Activated naive CD4-positive, alpha-beta T cell (primary cell): ENCODE data around the gene ACSBG1.

Experiments
- DNase-seq, 4 experiments: peaks; one replicate each; lab custom pipeline; 2025; lab: John Stamatoyannopoulos, UW

ACSBG1 gene, protein sequence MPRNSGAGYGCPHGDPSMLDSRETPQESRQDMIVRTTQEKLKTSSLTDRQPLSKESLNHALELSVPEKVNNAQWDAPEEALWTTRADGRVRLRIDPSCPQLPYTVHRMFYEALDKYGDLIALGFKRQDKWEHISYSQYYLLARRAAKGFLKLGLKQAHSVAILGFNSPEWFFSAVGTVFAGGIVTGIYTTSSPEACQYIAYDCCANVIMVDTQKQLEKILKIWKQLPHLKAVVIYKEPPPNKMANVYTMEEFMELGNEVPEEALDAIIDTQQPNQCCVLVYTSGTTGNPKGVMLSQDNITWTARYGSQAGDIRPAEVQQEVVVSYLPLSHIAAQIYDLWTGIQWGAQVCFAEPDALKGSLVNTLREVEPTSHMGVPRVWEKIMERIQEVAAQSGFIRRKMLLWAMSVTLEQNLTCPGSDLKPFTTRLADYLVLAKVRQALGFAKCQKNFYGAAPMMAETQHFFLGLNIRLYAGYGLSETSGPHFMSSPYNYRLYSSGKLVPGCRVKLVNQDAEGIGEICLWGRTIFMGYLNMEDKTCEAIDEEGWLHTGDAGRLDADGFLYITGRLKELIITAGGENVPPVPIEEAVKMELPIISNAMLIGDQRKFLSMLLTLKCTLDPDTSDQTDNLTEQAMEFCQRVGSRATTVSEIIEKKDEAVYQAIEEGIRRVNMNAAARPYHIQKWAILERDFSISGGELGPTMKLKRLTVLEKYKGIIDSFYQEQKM

DNA sequence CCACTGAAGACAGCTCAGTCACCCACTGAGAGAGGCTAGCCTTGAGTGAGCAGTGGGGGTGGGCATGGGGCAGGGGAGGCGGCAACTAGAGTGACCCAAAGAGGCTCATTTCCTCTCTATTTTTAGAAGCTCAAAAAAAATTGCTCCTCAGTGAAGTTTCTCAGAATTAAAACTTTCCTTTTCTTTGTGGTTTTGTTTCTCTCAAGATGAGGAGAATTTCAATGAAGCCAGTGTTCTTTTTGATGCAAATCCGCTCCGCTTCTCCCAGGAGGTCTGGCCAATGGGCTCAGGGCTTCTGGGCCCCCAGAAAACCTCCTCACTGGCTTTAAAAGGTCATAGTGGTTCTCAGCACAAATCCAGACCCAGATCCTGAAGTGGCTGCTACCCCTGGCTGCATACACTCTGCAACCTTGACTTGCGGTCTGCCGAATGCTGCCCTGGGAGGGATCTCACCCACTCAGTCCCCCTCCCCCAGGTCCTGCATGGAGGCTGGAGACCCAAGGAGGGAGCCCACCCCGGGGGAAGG, at the start of gene ACSBG1:
TSS of gene ACSBG1 (minus strand) at position 51 of the 526 bp plus-strand sequence. CDS start 64 bp downstream, outside the sequence.
- DNase-seq, result no peak

DNA sequence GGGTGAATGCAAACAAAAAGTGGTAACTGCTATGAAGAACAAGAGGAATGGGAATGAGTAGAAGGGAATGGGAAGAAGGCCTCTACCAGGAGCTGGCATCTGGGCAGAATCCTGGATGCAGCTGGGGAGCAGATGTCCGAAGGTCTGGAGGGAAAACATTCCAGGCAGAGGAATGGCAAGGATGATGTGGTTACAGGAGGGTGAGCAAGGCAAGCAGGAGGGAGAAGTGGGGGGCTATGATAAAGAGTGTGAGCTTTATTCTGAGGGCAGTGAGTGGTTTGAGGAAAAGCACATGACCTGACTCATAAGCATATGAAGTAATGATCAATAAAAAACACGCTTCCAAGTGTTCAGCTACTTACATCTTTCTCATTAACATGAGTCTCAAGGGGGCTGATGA, 48.0 kb upstream of the ACSBG1 start:
- DNase-seq, result no peak

DNA sequence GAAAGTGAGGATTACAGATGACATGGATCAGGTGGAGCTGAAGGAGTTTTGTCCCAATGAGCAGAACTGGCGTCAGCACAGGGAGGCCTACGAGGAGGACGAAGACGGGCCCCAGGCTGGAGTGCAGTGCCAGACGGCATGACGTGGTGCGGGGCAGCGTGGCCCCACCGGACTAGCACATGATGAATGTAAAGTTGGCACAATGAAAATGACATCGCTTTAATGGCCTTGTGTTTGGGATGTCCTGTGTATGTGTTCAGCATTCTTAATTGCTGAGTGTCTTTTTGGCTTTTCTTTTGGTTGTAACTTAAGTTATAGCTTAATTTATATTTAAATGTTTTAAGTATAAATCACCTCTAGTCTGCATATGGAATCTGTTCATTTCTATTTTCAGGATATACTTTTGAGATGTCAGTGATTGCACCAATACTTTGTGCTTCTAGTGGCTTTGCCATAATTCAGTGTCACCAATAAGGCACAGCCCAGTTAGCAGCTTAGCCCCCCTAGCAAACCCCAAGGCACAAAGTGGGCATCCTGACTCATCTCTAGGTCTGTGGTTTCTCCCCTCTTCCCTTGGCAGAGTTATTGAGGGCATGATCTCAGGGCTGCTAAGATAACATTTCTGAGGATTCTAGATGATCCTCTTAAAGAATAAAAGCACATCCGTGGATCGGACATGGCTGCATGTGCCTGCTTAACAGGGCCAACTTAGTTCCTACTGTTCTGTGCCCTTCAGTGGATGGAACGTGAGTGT, 46.1 kb upstream of the ACSBG1 start:
- no peak for DNase-seq

DNA sequence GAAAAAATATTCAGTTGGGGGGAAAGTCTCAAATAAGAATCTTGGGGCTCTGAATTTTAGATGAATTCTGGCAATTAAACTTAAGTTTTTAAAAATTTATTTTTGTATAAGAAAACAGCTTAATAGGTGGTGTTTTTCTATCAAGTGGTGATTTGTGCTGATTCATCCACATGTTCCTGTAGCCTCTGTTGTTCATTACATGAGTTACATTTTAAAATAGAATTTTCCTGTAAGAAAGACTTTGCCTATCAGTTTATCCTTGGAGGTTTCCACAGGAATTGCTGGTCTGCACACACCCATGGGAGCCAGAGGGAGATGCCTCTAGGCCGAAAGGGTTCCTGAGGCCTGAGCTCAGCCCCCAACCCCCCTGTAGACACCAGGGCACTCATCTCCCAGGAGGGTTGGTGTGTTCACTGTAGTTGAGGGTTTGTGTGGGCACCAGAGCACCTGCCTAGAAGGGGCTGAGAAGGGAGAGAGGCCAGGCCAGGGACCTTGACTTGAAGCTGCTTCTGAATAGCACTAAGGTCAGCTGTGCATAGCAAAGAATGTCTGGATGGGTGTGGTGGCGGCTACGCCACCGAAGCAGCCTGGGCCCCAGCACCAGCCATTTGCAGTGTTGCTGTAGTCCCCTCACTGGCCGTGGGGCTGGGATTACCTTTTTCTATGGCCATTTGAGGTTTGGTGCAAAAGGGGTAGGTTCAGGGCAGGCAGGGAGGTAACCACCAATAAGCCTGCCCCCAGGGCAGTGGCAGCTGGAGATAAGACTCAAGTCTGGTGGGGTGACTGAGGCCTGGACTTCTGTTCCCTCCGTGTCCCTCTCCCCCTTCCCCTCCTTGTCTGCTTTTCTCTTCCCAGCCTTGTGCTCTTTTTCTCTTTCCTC, 41.9 kb upstream of the ACSBG1 start:
- DNase-seq, result no peak

DNA sequence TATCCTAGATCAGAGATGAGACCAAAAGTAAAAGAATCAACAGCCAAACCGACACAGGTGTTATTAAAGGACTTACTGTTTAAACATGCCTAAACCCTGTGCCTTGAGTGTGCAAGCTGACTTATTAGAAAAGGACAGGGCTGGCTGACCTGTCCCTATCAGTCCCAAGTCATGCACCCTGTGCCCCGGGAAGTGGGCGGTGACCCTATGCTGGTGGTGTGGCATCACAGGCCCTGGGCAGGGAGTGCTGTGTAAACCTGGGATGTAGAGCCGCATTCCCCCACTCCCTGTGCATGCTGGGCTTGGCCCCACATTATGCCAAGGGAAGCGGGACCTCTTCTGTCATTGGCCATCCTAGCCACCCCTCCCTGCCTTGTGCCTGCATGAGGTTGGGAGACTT, 40.6 kb upstream of the ACSBG1 start:
- no peak for DNase-seq

DNA sequence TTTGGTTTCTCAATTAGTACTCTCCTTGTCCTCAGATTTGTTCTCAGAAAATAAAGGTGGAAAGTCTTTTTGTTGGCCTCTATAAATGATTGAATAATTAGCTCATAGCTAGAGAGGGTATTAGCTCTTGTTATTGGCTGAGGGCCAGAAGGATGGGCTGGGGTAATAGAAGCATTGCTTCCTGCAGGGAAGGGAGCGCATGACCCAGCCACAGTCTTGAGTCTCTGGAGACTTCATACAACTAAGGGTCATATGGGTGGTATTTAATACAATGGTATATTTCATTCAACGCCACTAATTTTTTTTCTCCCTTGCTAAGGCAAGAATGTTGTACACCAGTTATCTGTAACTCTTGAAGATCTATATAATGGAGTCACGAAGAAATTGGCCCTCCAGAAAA, 38.4 kb upstream of the ACSBG1 start:
- DNase-seq, result no peak

DNA sequence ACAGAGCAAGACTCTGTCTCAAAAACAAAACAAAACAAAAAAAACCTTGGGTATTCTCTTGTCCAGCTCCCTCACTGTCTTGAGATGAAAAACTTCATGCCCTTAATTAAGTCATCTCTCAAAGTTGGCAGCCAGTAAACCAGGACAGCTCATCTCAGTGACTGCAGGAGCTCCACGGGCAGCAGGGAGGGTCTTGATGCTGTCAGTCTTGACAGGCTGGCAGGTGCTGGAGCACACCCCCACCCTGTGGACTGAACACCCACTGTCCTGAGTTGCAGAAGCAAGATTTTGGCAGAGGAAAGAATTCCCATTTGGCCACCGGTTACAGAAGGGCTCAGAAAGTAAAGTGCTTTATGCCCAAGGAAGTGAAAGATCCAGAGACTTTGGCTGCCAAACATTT, 38.0 kb upstream of the ACSBG1 start:
- no peak for DNase-seq

DNA sequence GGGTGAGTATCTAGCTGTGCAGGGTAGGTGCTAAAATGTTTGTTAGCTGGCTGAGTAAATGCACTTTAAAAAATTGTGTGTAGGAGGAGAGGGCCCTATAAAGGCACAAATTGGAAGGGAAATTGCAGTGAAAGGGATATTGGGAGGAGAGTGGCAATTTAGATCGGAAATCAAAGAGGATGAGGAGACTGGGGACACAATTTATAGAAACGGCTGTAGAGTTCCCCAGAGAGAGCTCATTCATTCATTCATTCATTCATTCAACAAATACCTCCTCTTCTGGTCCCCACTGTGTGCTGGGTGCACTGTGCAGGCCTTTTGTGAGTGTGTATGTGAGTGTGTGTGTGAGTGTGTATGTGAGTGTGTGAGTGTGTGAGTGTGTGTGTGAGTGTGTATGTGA, 32.4 kb upstream of the ACSBG1 start:
- no peak for DNase-seq

DNA sequence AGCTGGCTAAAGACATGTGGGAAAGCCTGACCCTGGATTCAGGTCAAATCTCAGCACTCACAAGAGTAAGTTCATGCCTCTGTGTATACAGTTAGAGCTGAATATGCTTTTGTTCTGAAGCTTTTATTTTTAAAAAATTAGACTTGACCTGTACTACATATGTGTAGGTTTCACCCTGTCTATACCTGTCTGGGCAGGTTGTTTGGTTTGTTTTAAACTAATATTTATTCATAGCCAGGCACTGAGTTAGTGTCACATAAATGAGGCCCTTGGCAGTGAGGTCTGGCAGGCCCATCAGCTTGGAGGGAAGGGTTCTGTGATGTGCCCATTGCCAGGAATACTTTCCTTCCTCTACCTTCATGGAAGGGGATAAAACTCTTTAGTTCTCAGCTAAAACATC, 31.9 kb upstream of the ACSBG1 start:
- no peak for DNase-seq

DNA sequence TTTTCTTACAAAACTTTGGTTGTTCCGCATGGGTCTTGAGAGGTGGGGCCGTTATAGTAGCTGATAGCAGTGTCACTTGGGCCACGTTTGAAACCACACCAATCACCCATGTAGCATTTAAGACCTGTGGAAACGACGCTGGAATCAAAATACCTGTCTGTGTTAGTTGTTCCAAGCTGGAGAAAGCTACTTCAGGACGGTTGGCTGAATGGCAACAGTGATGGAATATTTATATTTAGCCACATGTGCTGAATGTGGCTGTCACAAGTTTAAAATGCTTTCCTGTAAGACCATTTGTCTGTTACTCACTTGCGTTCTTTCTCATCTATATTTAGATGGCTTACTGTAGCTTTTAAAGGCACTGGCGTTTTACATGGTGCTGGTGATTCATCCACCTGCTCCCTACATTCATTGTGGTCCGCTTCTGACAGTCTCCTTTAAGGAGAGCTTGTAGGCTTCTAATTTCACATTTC, 31.4 kb upstream of the ACSBG1 start:
- no peak for DNase-seq

DNA sequence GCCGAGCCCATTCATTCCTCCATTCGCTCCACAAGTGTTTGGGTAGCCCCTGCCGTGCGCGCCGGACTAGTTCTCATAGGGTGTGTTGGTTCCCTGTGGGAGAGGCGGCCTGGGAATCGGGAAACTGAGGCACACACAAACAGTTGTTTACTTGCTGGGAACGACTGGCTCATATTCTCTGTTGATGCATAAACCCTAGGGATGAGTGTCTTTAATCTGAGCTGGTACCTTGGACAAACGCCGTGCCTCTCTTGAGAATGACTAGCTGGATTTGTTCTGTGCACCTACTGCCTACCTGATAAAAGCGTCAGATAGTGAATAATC, 30.7 kb upstream of the ACSBG1 start:
- DNase-seq, result no peak

DNA sequence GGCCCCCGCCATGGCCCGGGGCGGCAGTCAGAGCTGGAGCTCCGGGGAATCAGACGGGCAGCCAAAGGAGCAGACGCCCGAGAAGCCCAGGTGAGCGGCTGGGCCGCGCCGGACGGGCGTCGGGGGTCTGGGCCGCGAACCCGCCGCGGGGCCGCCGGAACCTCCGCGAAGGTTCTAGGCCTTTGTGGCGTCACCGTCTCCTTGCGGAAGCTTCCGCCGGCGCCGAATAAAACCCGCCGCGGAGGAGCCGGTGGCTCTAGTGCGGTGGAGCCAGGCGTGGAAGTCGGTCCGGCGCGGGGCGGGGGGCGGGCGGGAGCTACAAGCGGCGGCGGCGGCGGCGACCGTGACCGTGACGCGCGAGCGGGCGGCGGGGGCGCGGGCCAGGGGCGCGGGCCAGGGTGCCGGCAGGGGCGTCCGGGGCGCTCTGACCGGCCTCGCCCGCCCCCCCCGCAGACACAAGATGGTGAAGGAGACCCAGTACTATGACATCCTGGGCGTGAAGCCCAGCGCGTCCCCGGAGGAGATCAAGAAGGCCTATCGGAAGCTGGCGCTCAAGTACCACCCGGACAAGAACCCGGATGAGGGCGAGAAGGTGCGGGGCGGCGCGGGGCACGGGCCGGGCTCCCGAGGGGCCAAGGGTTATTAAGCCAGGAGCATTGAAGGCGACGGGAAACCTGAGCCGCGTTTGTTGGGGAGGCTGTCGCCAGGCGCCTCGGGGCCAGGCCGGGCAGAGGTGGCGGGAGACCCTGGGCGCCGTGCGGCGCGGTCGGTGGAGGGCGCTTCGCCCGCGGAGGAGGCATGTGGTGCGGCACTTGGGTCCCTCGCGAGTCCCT, 30.2 kb upstream of the ACSBG1 start, which contains the start of gene DNAJA4:
TSS of gene DNAJA4 (plus strand) at position 259 of the 833 bp plus-strand sequence. CDS start at position 461, 202 bp downstream.
- peak; percentile 26 to 67 (median 43) for DNase-seq

DNA sequence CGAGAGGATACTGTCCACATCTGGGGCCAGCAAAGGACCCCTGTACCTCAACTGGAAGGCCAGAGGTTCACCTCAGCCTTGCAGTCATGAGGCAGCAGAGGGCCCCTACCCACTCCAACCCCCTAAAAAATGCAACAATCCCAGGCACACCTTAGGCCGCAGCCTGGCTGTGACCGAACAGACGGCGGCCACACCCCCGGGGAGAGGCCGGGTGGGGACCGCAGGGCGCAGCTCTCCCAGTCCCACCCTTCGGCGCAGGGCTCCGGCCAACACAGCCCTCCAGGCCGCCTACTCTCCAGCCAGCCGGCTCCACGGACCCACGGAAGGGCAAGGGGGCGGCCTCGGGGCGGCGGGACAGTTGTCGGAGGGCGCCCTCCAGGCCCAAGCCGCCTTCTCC, 29.5 kb upstream of the ACSBG1 start:
- peak in 1 of 4 experiments; percentile 12 for DNase-seq

DNA sequence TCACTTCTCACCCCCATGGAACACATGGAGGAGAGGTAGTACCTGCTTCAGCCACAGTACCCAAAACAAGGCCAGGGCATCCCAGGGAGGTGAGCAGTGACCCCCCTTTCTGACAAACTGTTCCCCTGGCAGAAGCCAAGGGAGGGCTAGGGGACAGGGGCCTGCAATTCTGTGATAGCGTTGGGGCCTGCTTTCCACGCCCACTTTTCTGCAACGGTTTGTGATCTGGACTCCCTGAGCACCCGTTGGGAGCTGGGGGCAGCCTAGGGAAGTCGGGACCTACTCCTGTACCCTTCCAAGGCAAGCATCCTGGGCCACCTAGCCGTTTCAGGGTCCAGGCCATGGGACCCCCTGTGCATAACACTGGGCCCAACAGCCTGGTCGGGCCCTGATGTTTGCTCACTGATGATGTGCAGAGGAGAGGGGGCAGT, 29.0 kb upstream of the ACSBG1 start:
- no peak for DNase-seq

DNA sequence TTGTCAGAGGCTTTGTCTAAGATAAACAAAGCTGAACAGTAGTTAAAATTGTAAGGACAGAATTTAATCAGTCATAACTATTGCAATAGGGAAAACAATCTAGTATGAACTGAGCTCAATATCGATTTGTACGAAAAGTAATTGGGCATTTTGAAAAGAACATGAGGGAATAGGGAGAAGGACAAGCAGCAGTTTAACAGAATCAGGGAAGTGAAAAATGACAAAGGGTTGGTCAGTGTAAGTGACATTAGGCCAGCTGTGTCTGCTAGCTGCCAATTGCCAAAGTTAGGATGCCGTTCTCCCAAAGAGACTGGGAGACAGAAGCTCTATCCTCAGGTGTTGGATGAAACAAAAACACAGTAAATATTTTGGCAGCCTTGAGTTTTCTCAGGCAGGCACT, 26.7 kb upstream of the ACSBG1 start:
- DNase-seq, result no peak

DNA sequence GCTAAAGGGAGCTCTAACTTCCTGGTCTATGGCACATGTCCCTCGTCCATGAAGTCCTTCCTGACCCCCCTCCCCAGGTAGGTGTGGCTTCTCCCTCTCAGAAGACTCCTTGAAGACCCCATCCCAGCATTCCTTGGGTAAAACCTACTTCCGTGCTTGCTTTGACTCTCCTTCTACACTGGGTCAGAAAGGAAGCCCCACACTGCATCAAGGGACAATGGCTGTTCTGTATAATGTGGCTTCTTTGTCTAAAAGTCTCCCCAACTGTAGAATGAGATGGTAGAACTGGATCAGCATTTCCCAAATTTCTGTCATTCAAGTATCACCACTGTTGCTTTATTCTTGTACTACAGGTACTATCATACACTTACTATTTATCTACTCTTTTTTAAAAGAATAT, 26.1 kb upstream of the ACSBG1 start:
- no peak for DNase-seq

DNA sequence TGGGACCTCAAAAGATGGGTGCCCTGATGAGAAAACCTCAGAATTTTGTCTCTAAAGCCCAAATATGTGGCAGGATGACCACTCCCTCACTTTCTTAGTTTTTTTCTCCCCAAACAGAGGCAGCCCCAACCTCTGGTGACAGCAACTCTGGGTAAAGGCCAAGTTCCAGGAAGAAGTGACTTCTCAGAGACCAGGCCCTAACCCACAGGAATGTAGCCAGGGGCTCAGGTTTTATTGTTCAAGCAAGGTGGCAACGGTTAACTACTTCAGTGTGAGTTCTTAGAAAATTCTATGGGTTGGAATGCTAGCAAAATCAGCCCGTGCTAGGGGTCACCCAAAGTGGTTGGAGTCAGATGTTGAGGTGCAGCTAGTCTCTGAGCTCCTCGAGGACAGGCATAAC, 24.9 kb upstream of the ACSBG1 start:
- DNase-seq, result no peak

DNA sequence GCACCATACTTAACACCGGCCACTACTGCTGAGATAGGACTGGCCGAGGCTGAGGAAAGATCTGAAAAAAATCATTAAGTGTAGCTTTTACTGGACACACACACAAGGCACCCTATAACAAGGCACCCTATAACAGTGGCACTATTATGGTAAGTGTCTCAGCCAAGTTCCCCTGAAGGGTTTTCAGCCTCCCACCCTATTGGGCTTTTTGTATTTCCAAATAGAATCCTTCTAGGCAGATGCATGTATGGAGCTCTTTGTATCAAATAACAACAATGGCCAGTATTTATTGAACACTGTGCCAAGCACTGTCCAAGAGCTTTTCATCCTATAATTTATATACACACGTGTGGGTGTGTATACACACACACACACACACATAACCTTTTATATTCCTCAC, 23.3 kb upstream of the ACSBG1 start:
- DNase-seq, result no peak

DNA sequence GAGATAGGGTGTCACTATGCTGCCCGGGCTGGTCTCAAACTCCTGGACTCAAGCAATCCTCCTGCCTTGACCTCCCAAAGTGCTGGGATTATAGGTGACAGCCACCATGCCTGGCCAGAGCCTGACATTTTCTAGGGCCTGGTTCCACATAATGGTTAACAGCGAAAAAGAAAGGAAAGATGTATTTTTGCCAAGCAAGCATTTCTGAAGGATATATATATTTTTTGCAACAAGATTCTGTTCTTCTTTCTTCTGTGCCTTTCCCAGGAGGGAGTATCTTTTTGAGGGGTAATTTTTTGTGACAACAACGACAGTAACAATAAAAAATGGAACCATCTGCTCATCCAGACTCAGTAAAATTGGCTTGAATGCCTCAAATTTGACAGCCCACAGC, 21.7 kb upstream of the ACSBG1 start:
- no peak for DNase-seq

DNA sequence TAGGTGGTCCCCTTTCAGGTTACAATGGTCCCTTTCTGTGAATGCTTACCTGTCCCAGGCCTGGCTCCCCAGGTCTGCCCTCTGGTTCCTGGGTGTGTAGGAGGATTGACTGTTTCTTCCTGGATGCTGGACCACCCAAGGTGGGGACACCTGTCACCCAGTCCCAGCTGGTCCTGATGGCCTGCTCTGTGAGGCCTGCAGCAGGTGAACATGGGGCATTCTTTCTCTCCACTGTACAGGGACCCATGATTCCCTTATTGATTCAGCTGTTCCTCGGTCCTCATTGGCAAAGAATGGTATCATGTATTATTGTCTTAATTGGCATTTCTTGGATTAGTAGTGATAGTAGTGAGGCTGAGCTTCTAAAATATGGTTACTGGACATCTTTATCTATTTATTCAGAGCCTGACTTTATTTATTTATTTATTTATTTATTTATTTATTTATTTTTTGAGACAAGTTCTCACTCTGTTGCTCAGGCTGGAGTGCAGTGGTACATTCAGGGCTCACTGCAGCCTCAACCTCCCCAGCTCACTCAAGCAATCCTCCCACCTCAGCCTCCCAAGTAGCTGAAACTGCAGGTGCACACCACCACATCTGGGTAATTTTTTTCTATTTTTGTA, 21.2 kb upstream of the ACSBG1 start:
- no peak for DNase-seq
